Neural crest cell (in vitro differentiated cells): ENCODE results near the gene CDHR2. TPM values are rescaled to one million over a fixed set of nuclear protein-coding genes. Genes with fewer than 3 reads are reported as not detected.

ENCODE experiments used
- DNase-seq: peaks from one replicate; pipeline ENCODE4 v3.0.0; 2021; ENCODE audit warnings: low read depth, mixed read lengths, low spot score
- H3K27ac Mint-ChIP-seq: one replicate; pipeline ENCODE4 v1.8.0; 2021; ENCODE audit warnings: mild to moderate bottlenecking, mixed read lengths; ENCODE audit not compliant: unreplicated experiment
- H3K27me3 Mint-ChIP-seq: 2 replicates; pipeline ENCODE4 v1.8.0; 2021; ENCODE audit warnings: low read depth, mild to moderate bottlenecking, mixed read lengths
- H3K36me3 Mint-ChIP-seq: 2 replicates; pipeline ENCODE4 v1.8.0; 2021; ENCODE audit warnings: low read depth, mild to moderate bottlenecking, mixed read lengths
- H3K4me1 Mint-ChIP-seq: 2 replicates; pipeline ENCODE4 v1.8.0; 2021; ENCODE audit warnings: mixed read lengths
- H3K4me3 Mint-ChIP-seq: one replicate; pipeline ENCODE4 v1.8.0; 2021; ENCODE audit warnings: mild to moderate bottlenecking, mixed read lengths
- H3K9me3 Mint-ChIP-seq: 2 replicates; pipeline ENCODE4 v1.8.0; 2021; ENCODE audit warnings: mixed read lengths
- CTCF ChIP-seq: fragments of 200-600 bp; sonication (generic); conservative IDR thresholded peaks from 2 replicates; pipeline ENCODE4 v1.5.0; 2021; ENCODE audit warnings: antibody characterized with exemption, mild to moderate bottlenecking
- total RNA-seq: library from RNA; stranded (reverse); gene quantifications from 2 replicates; pipeline ENCODE4 v1.2.1, GENCODE V29; 2021

The CDHR2 gene
- total RNA-seq, 1 donor from 2014 or later = not detected

GRCh38 chr5:176626876-176627236 is 77.7 kb downstream of the CDHR2 start:
- Mint-ChIP-seq H3K4me1 (peaks cover 6% of the 10 kb centered on the region), H3K27ac (no peak overlapping the region), H3K4me3 (no peak overlapping the region), H3K36me3 (no peaks in the 10 kb centered on the region), H3K9me3 (no peaks in the 10 kb centered on the region), H3K27me3 (peaks cover 90% of the 10 kb centered on the region)
- DNase-seq = no peak
- TF ChIP-seq CTCF = no peak

DNA sequence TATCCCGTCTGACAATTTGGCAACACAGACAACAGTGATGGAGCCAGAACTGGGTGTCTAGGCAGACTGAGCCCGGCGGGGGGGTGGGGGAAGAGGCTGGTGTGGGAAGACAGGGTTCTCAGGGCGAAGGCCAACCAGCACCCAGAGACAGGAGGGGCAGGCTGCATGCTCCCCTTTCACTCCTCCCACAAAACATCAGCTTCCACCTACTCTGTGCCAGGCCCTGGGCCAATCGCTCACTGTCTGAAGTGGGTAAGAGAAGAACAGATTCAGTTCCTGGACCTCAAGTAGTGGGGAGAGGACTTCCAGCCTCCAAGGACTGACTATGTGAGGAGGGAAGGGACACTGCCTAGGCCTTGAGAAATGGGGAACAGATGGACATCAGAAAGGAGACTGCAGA is 78.4 kb downstream of the CDHR2 start:
- Mint-ChIP-seq H3K27me3 (peaks cover 91% of the 10 kb centered on the region), H3K9me3 (no peaks in the 10 kb centered on the region), H3K4me3 (no peak overlapping the region), H3K36me3 (no peaks in the 10 kb centered on the region), H3K4me1 (peaks cover 6% of the 10 kb centered on the region), H3K27ac (no peak overlapping the region)
- no peak for DNase-seq
- no peak for TF ChIP-seq CTCF

GRCh38 chr5:176628406-176629228 is 79.5 kb downstream of the CDHR2 start:
- Mint-ChIP-seq H3K27me3 (peaks cover 91% of the 10 kb centered on the region), H3K36me3 (no peaks in the 10 kb centered on the region), H3K9me3 (no peaks in the 10 kb centered on the region), H3K4me1 (peaks cover 6% of the 10 kb centered on the region), H3K27ac (no peak overlapping the region), H3K4me3 (peak overlapping the region; percentile 81)
- TF ChIP-seq CTCF = no peak
- no peak for DNase-seq

GRCh38 chr5:176629317-176629852 is 80.2 kb downstream of the CDHR2 start:
- Mint-ChIP-seq H3K36me3 (no peaks in the 10 kb centered on the region), H3K4me3 (peak overlapping the region; percentile 81), H3K4me1 (peaks cover 6% of the 10 kb centered on the region), H3K9me3 (no peaks in the 10 kb centered on the region), H3K27me3 (peaks cover 91% of the 10 kb centered on the region), H3K27ac (no peak overlapping the region)
- no peak for TF ChIP-seq CTCF
- no peak for DNase-seq

GRCh38 chr5:176629853-176630680 is 80.9 kb downstream of the CDHR2 start, which contains the start of the genes EIF4E1B and SNCB:
Gene EIF4E1B, plus strand, starts transcription at chr5:176630675. Its CDS starts 12,113 bp downstream, at chr5:176642788.
Gene SNCB, minus strand, starts transcription at chr5:176630534. Its CDS starts 880 bp downstream, at chr5:176629654.
- TF ChIP-seq CTCF = no peak
- no peaks in the 10 kb centered on the region for H3K36me3 Mint-ChIP-seq
- H3K4me1 Mint-ChIP-seq = peaks cover 6% of the 10 kb centered on the region
- H3K4me3 Mint-ChIP-seq = peak within 1 kb of the TSS; percentile 81
- peaks cover 92% of the 10 kb centered on the region for H3K27me3 Mint-ChIP-seq
- H3K9me3 Mint-ChIP-seq = peaks cover 2% of the 10 kb centered on the region
- no peak within 1 kb of the TSS for H3K27ac Mint-ChIP-seq
- DNase-seq = peak; percentile 53
